Hepatocyte (in vitro differentiated cells): ENCODE measurements around the gene ARHGEF40.

ENCODE experiments used
- CTCF ChIP-seq: fragments of 200-600 bp; sonication (generic); IDR thresholded peaks from 2 replicates; pipeline ENCODE4 v1.5.1; 2016; ENCODE audit warnings: antibody characterized with exemption, mild to moderate bottlenecking; ENCODE audit not compliant: poor library complexity
- EZH2phosphoT487 ChIP-seq: fragments of 200-600 bp; sonication (generic); IDR thresholded peaks from one replicate; pipeline ENCODE4 v1.6.1; 2018; ENCODE audit warnings: antibody characterized with exemption, mild to moderate bottlenecking, low read depth, moderate library complexity; ENCODE audit not compliant: unreplicated experiment, severe bottlenecking

- TF ChIP-seq CTCF (no peak), EZH2phosphoT487 (no peak)
Measured at GRCh38 chr14:21133901-21134300, 63.8 kb downstream of the ARHGEF40 start.
